ENCODE measurements around the gene SLC25A20. TPM values are rescaled to one million over a fixed set of nuclear protein-coding genes. Genes with fewer than 3 reads are reported as not detected.

Gene SLC25A20
- total RNA-seq, 2 experiments from 2014 or later: 26.7 to 35.6 TPM

DNA sequence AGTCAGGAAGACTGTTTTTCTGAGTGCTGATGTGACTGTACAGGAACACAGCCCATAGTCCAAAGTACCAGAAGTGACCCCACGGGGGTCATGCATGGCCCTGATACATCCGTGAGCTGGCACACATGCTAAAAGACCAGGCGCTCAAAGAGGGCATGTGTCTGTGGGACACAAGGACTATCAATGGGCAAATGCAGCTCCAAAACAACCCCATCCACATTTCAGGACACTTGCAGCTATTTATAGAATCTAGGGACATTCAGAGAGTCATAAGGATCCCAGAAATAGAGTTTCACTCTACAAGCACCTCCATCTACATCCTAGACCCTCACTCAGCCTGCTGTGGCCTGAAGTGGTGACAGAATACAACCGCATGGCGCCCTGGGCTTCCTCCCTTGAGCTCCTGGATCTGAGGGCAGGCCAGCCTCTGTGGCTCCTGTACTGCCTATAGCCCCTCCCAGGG is 17.0 kb downstream of the SLC25A20 start:
- Mint-ChIP-seq H3K36me3 (peaks cover 24% of the 10 kb centered on the region), H3K27me3 (no peaks in the 10 kb centered on the region), H3K4me3 (no peak overlapping the region), H3K27ac (no peak overlapping the region), H3K4me1 (no peaks in the 10 kb centered on the region), H3K9me3 (ENCODE audit: low read depth) (no peaks in the 10 kb centered on the region)
- no peak for DNase-seq
- no peak for ATAC-seq
- CTCF ChIA-PET: no interaction called here

DNA sequence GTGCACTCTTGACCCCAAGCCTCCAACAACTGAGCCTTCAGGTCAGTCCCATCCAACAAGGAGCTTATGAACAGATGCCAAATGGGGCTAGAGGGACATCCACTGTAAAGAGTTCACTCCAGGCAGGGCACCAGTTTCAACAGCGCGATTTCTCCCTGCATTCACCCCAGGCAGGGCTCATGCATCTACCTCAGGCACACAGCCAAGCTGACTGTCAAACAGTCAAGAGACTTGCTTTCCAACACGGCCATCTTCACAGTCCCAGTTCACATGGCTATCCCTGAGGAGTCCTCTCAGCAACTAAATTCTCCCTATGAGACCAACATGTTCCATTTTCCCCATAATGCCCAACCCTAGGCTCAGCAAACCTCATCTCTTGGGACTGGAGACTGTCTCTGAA is 17.7 kb downstream of the SLC25A20 start:
- CTCF ChIA-PET: no interaction called here
- Mint-ChIP-seq H3K4me3 (no peak overlapping the region), H3K27me3 (no peaks in the 10 kb centered on the region), H3K4me1 (no peaks in the 10 kb centered on the region), H3K36me3 (peaks cover 24% of the 10 kb centered on the region), H3K27ac (no peak overlapping the region), H3K9me3 (ENCODE audit: low read depth) (no peaks in the 10 kb centered on the region)
- DNase-seq: no peak
- ATAC-seq: no peak

- Mint-ChIP-seq H3K4me1 (no peaks in the 10 kb centered on the region), H3K9me3 (ENCODE audit: low read depth) (no peaks in the 10 kb centered on the region)
- CTCF ChIA-PET: no interaction called here
These were observed 18.7 kb downstream of the SLC25A20 start for GRCh38 chr3:48879994-48880377.

DNA sequence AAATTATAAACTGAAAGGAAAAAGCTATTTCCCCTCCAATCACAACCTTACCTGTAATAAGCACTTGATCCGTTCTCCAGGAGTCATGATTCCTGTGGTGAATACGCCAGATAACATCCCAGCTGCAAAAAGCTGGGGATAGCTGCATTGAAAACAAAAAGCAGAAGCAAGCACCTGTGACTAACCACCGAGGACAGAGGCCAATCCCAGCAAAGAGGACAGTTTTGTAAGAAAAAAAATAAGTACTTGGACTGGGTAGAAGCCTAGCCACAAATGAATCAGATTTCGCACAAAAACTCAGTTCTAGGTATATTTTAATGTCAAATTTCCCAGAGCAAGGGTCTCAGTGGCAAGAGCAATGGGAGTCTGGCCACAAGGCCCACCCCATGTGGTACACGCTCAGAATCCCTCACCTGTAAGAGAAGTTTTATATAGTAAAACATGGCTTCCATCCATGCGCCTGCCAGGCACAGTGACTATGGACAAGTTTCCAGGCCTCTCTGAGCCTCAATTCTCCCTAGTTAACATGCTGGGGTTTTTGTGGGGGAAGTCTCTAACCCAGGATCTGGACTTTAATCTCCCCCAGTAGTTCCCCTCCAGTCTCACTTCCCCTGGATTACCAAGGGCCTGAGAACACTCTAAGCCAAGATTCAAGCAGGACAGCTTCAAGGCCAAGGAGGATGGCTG is 19.2 kb downstream of the SLC25A20 start:
- Mint-ChIP-seq H3K4me1 (no peaks in the 10 kb centered on the region), H3K27me3 (no peaks in the 10 kb centered on the region), H3K9me3 (ENCODE audit: low read depth) (no peaks in the 10 kb centered on the region), H3K27ac (no peak overlapping the region), H3K36me3 (peaks cover 13% of the 10 kb centered on the region), H3K4me3 (no peak overlapping the region)
- CTCF ChIA-PET: no interaction called here
- DNase-seq: no peak
- no peak for ATAC-seq

More at GRCh38 chr3:48879994-48880377, 18.7 kb downstream of the SLC25A20 start:
- Mint-ChIP-seq H3K36me3 (peaks cover 17% of the 10 kb centered on the region), H3K27me3 (no peaks in the 10 kb centered on the region), H3K4me3 (no peak overlapping the region), H3K27ac (no peak overlapping the region)
- no peak for ATAC-seq
- no peak for DNase-seq

DNA sequence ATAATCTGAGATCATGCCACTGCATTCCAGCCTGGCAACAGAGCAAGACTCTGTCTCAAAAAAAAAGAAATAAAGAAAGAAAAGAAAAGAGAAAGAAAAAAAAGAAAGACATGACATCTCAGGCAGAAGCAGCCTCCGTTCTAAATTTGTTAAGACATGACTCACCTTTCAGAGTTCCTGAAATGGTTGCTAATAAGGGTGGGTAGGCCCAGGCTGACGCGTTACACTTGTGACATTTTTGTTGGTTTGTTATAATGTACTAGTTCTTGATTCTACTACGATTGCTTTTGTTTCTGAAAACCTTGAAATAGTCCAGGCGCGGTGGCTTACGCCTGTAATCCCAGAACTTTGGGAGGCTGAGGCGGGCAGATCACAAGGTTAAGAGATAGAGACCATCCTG is 21.0 kb downstream of the SLC25A20 start:
- ATAC-seq: no peak

DNA sequence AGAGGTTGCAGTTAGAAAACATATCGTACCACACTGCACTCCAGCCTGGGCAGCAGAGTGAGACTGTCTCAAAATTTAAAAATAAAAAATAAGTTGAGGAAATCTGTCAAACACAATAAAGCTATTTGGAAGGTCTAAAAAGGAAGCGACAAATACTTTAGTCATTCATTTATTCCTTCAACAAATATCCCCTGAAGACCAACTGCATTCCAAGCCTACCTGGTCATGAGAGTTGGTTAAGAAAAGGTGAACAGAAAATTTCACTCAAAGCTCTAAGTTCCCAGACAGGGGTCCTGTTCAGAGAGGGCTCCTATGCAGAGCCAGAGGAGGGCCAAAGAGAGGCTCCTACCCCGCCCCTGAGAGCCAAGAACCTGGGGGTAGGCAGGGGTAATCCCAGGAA is 35.6 kb downstream of the SLC25A20 start:
- H3K4me3 Mint-ChIP-seq: no peak overlapping the region
- H3K27ac Mint-ChIP-seq: no peak overlapping the region
- H3K27me3 Mint-ChIP-seq: no peaks in the 10 kb centered on the region
- H3K36me3 Mint-ChIP-seq: peaks cover 14% of the 10 kb centered on the region
- DNase-seq (no peak), ATAC-seq (no peak)
- peaks cover 4% of the 10 kb centered on the region for H3K4me1 Mint-ChIP-seq
- CTCF ChIA-PET: interaction anchor here (0.6 kb wide), 1 partner anchor 51 kb away, joined by 3 read pairs; no protein-coding TSS in a partner anchor
- no peaks in the 10 kb centered on the region for H3K9me3 Mint-ChIP-seq (ENCODE audit: low read depth)

More for the DNA sequence above, 21.0 kb downstream of the SLC25A20 start:
- no peaks in the 10 kb centered on the region for H3K9me3 Mint-ChIP-seq (ENCODE audit: low read depth)
- no peaks in the 10 kb centered on the region for H3K27me3 Mint-ChIP-seq
- no peak for DNase-seq
- no peak overlapping the region for H3K4me3 Mint-ChIP-seq
- H3K4me1 Mint-ChIP-seq: no peaks in the 10 kb centered on the region
- no peak overlapping the region for H3K27ac Mint-ChIP-seq
- peaks cover 13% of the 10 kb centered on the region for H3K36me3 Mint-ChIP-seq
- CTCF ChIA-PET: no interaction called here

DNA sequence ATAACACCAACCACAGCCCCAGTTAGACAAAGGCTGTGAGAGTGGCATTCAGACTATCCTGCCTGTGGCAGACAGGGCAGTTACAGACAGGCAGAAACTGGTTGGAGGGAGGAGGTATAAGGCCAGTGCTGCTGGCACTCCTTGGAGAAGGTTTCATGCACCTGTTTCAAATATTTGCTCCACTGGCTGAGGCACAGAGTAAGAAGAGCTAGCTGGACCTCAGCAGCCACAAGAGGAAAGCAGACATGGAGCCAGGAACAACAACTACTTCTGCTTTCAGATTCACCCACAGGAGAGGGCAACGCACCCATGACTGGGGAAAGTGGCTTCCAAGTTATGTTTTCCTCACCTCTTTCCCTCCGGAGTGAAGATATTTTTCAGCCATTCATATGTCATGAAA is 39.5 kb downstream of the SLC25A20 start:
- Mint-ChIP-seq H3K36me3 (peaks cover 14% of the 10 kb centered on the region), H3K27me3 (no peaks in the 10 kb centered on the region), H3K4me1 (peaks cover 6% of the 10 kb centered on the region), H3K4me3 (no peak overlapping the region), H3K27ac (no peak overlapping the region), H3K9me3 (ENCODE audit: low read depth) (no peaks in the 10 kb centered on the region)
- DNase-seq (no peak), ATAC-seq (no peak)
- CTCF ChIA-PET: interaction anchor here (1.1 kb wide), 1 partner anchor 12 kb away, joined by 3 read pairs; no protein-coding TSS in a partner anchor

DNA sequence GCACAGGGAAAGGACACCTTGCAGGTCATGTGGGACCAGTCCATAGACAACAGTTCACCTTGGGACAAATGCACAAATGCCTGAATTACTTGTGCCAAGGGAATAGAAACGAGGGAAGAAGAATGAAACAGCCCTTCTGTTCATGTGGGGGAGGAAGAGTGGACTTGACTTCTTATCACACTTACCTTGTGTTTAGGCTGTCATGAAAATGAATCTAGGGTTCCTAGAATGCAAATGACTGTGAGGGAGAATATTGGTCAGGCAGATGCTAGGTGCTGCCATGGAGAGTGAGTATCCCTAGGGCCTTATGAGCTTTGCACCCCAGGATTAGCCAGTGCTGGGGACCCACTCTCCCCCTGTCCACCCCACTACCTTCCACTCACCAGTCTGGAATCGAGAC is 40.0 kb downstream of the SLC25A20 start:
- no peak for DNase-seq
- Mint-ChIP-seq H3K4me1 (peaks cover 7% of the 10 kb centered on the region), H3K9me3 (ENCODE audit: low read depth) (no peaks in the 10 kb centered on the region), H3K4me3 (no peak overlapping the region), H3K36me3 (peaks cover 18% of the 10 kb centered on the region), H3K27me3 (no peaks in the 10 kb centered on the region), H3K27ac (no peak overlapping the region)
- CTCF ChIA-PET: no interaction called here
- no peak for ATAC-seq

GRCh38 chr3:48857641-48858040 is 41.0 kb downstream of the SLC25A20 start:
- CTCF ChIA-PET: no interaction called here
- peaks cover 18% of the 10 kb centered on the region for H3K36me3 Mint-ChIP-seq

GRCh38 chr3:48856469-48856868 is 42.2 kb downstream of the SLC25A20 start:
- no peaks in the 10 kb centered on the region for H3K27me3 Mint-ChIP-seq
- H3K4me3 Mint-ChIP-seq: no peak overlapping the region
- no peaks in the 10 kb centered on the region for H3K9me3 Mint-ChIP-seq (ENCODE audit: low read depth)
- CTCF ChIA-PET: no interaction called here
- ATAC-seq (no peak), DNase-seq (no peak)
- H3K4me1 Mint-ChIP-seq: peaks cover 7% of the 10 kb centered on the region
- H3K36me3 Mint-ChIP-seq: peaks cover 12% of the 10 kb centered on the region
- H3K27ac Mint-ChIP-seq: peak overlapping the region; percentile 9

More at GRCh38 chr3:48857641-48858040, 41.0 kb downstream of the SLC25A20 start:
- no peaks in the 10 kb centered on the region for H3K9me3 Mint-ChIP-seq (ENCODE audit: low read depth)
- H3K27ac Mint-ChIP-seq: peak overlapping the region; percentile 45
- no peaks in the 10 kb centered on the region for H3K27me3 Mint-ChIP-seq
- ATAC-seq: no peak
- H3K4me3 Mint-ChIP-seq: no peak overlapping the region
- DNase-seq: no peak
- H3K4me1 Mint-ChIP-seq: peaks cover 7% of the 10 kb centered on the region

DNA sequence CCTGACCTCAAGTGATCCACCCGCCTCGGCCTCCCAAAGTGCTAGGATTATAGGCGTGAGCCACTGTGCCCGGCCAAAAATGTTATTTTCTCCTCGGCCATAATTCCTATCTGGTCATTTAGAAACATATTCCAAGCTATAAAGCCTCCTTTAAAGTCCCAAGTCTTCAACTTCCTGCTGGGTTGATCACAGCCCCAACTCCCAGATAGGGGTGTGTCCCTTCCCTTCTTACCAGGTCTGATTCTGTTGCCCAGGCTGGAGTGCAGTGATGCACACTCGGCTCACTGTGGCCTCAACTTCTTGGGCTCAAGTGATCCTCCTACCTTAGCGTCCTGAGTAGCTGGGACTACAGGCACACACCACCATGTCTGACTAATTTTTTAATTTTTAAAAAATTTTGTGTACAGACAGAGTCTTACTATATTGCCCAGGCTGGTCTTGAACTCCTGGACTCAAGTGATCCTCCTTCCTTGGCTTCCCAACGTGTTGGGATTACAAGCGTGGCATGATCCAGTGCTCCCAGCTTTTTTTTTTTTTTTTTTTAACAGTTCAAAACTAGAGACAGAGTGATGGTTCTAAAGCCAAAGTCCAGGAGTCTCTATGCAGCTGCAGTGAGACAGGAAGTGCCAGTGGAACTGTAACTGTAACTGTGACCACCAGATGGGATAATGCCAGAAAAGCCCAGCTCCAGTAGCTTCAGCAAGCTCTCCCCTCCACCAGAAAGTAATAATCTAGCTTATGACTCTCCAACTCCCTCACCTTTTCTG is 42.8 kb downstream of the SLC25A20 start:
- Mint-ChIP-seq H3K27ac (peak overlapping the region; percentile 9), H3K9me3 (ENCODE audit: low read depth) (no peaks in the 10 kb centered on the region), H3K4me3 (no peak overlapping the region), H3K4me1 (peaks cover 7% of the 10 kb centered on the region), H3K36me3 (peaks cover 12% of the 10 kb centered on the region), H3K27me3 (no peaks in the 10 kb centered on the region)
- ATAC-seq (no peak), DNase-seq (no peak)
- CTCF ChIA-PET: no interaction called here

DNA sequence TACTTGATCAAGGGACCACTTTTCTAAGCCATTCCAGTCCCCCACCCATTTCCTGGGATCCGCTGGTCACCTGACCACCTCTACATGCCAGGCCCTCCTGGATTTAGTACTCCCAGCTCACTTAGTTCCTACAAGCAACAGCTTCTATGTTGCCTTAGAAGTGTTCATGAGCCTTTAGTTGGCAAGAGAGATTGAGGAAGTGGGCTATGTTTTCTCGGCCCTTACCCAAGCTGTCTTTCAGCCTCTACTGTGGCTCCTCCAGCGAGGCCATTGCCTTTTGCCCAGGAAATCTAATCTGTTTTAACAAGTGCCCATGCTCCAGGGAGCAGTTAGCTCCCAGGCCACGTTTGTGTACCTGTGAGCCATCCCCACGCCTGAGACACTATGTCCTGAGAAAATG is 46.5 kb downstream of the SLC25A20 start:
- H3K36me3 Mint-ChIP-seq: peaks cover 6% of the 10 kb centered on the region
- no peaks in the 10 kb centered on the region for H3K9me3 Mint-ChIP-seq (ENCODE audit: low read depth)
- no peaks in the 10 kb centered on the region for H3K27me3 Mint-ChIP-seq
- CTCF ChIA-PET: no interaction called here
- ATAC-seq (no peak), DNase-seq (no peak)
- peaks cover 10% of the 10 kb centered on the region for H3K4me1 Mint-ChIP-seq
- H3K4me3 Mint-ChIP-seq: no peak overlapping the region
- no peak overlapping the region for H3K27ac Mint-ChIP-seq

DNA sequence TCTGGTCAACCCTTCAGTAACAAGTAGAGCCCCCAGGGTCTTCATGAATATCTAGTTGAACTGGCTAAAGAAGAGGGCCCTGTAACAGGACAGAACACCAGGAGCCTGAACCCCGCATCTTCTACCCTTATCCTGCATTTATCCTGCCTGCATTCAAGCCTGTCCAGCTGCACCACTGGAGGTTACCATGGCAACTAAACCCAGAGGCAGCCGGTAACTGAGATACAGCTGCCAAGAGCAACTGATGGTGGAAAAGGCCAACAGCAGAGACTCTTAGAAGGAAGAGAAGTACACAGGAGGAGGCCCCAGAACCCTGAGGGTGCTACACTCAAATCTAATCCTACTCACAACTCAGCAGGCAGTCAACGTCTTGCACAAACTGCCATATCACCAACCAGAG is 47.3 kb downstream of the SLC25A20 start:
- CTCF ChIA-PET: no interaction called here
- ATAC-seq (no peak), DNase-seq (no peak)
- Mint-ChIP-seq H3K27me3 (no peaks in the 10 kb centered on the region), H3K4me1 (peaks cover 15% of the 10 kb centered on the region), H3K27ac (no peak overlapping the region), H3K4me3 (no peak overlapping the region), H3K9me3 (ENCODE audit: low read depth) (no peaks in the 10 kb centered on the region), H3K36me3 (peaks cover 6% of the 10 kb centered on the region)
